HUES6 (cell line): ENCODE measurements around the gene ANO1.

ENCODE experiments used
- H3K27ac ChIP-seq: 2 replicates; pipeline ENCODE4 v1.7.0; 2013; ENCODE audit warnings: low read depth, mild to moderate bottlenecking, low read length, inconsistent platforms
- H3K27me3 ChIP-seq: 2 replicates; pipeline ENCODE4 v1.6.1; 2013; ENCODE audit warnings: low read length; ENCODE audit not compliant: control insufficient read depth, insufficient read depth
- H3K36me3 ChIP-seq: 2 replicates; pipeline ENCODE4 v1.6.1; 2013; ENCODE audit warnings: low read length; ENCODE audit not compliant: control insufficient read depth, insufficient read depth
- H3K4me1 ChIP-seq: 2 replicates; pipeline ENCODE4 v1.6.1; 2013; ENCODE audit warnings: low read length; ENCODE audit not compliant: control insufficient read depth, insufficient read depth
- H3K4me3 ChIP-seq: 2 replicates; pipeline ENCODE4 v1.5.1; 2013; ENCODE audit warnings: low read depth, low read length
- H3K9ac ChIP-seq: one replicate; pipeline ENCODE4 v1.6.1; 2013; ENCODE audit warnings: mild to moderate bottlenecking, low read length
- H3K9me3 ChIP-seq: 2 replicates; pipeline ENCODE4 v1.6.1; 2013; ENCODE audit warnings: low read depth, low read length; ENCODE audit not compliant: control insufficient read depth, insufficient read depth

The ANO1 gene

GRCh38 chr11:70142221-70142875 is 64.2 kb downstream of the ANO1 start:
- Histone ChIP-seq H3K9ac (peak overlapping the region; percentile 2), H3K27ac (no peak overlapping the region; the same call in 1 of the 2 replicates), H3K4me3 (peak overlapping the region; percentile 41; the same call in 1 of the 2 replicates), H3K9me3 (no peaks in the 10 kb centered on the region), H3K4me1 (peaks cover 40% of the 10 kb centered on the region), H3K27me3 (peaks cover 31% of the 10 kb centered on the region), H3K36me3 (no peaks in the 10 kb centered on the region)

GRCh38 chr11:70144262-70144661 is 66.1 kb downstream of the ANO1 start:
- peaks cover 47% of the 10 kb centered on the region for H3K4me1 ChIP-seq
- H3K9ac ChIP-seq, result no peak overlapping the region
- no peak overlapping the region for H3K4me3 ChIP-seq
- H3K9me3 ChIP-seq, result no peaks in the 10 kb centered on the region
- H3K27me3 ChIP-seq, result peaks cover 32% of the 10 kb centered on the region
- H3K36me3 ChIP-seq, result no peaks in the 10 kb centered on the region
- H3K27ac ChIP-seq, result no peak overlapping the region

GRCh38 chr11:70145071-70145470 is 67.0 kb downstream of the ANO1 start:
- no peak overlapping the region for H3K9ac ChIP-seq
- H3K4me3 ChIP-seq, result no peak overlapping the region
- peaks cover 47% of the 10 kb centered on the region for H3K4me1 ChIP-seq
- no peak overlapping the region for H3K27ac ChIP-seq
- peaks cover 32% of the 10 kb centered on the region for H3K27me3 ChIP-seq
- no peaks in the 10 kb centered on the region for H3K9me3 ChIP-seq
- H3K36me3 ChIP-seq, result no peaks in the 10 kb centered on the region

- Histone ChIP-seq H3K9me3 (no peaks in the 10 kb centered on the region), H3K9ac (no peak overlapping the region), H3K27me3 (peaks cover 31% of the 10 kb centered on the region), H3K4me1 (peaks cover 46% of the 10 kb centered on the region), H3K27ac (no peak overlapping the region), H3K36me3 (no peaks in the 10 kb centered on the region), H3K4me3 (no peak overlapping the region)
Measured at GRCh38 chr11:70145841-70146240, 67.7 kb downstream of the ANO1 start.

- H3K27me3 ChIP-seq, result peaks cover 26% of the 10 kb centered on the region
Measured at GRCh38 chr11:70146299-70146698, 68.2 kb downstream of the ANO1 start.

GRCh38 chr11:70146895-70147520 is 68.9 kb downstream of the ANO1 start:
- no peaks in the 10 kb centered on the region for H3K36me3 ChIP-seq
- H3K27ac ChIP-seq, result no peak overlapping the region

More at GRCh38 chr11:70146299-70146698, 68.2 kb downstream of the ANO1 start:
- Histone ChIP-seq H3K27ac (no peak overlapping the region), H3K36me3 (no peaks in the 10 kb centered on the region), H3K4me3 (no peak overlapping the region), H3K4me1 (peaks cover 41% of the 10 kb centered on the region), H3K9ac (no peak overlapping the region), H3K9me3 (no peaks in the 10 kb centered on the region)

GRCh38 chr11:70147668-70148067 is 69.6 kb downstream of the ANO1 start:
- Histone ChIP-seq H3K27ac (no peak overlapping the region), H3K9ac (no peak overlapping the region), H3K9me3 (no peaks in the 10 kb centered on the region), H3K27me3 (peaks cover 25% of the 10 kb centered on the region), H3K4me1 (peaks cover 28% of the 10 kb centered on the region), H3K4me3 (no peak overlapping the region), H3K36me3 (no peaks in the 10 kb centered on the region)

More at GRCh38 chr11:70146895-70147520, 68.9 kb downstream of the ANO1 start:
- Histone ChIP-seq H3K4me3 (no peak overlapping the region), H3K9ac (no peak overlapping the region), H3K27me3 (peaks cover 25% of the 10 kb centered on the region), H3K4me1 (peaks cover 34% of the 10 kb centered on the region), H3K9me3 (no peaks in the 10 kb centered on the region)

- Histone ChIP-seq H3K9ac (no peak overlapping the region), H3K27me3 (peaks cover 8% of the 10 kb centered on the region; the same call in 1 of the 2 replicates), H3K9me3 (no peaks in the 10 kb centered on the region), H3K27ac (no peak overlapping the region), H3K36me3 (no peaks in the 10 kb centered on the region), H3K4me1 (peaks cover 13% of the 10 kb centered on the region; the same call in 1 of the 2 replicates), H3K4me3 (no peak overlapping the region)
Measured at GRCh38 chr11:70151671-70152070, 73.6 kb downstream of the ANO1 start.

- Histone ChIP-seq H3K4me3 (no peak overlapping the region), H3K36me3 (no peaks in the 10 kb centered on the region)
Measured at GRCh38 chr11:70153133-70153727, 75.1 kb downstream of the ANO1 start.

GRCh38 chr11:70155386-70155785 is 77.3 kb downstream of the ANO1 start:
- H3K4me1 ChIP-seq, result no peaks in the 10 kb centered on the region
- H3K4me3 ChIP-seq, result no peak overlapping the region
- H3K27me3 ChIP-seq, result no peaks in the 10 kb centered on the region
- no peak overlapping the region for H3K9ac ChIP-seq
- no peak overlapping the region for H3K27ac ChIP-seq
- no peaks in the 10 kb centered on the region for H3K9me3 ChIP-seq
- H3K36me3 ChIP-seq, result no peaks in the 10 kb centered on the region

More at GRCh38 chr11:70153133-70153727, 75.1 kb downstream of the ANO1 start:
- H3K4me1 ChIP-seq, result no peaks in the 10 kb centered on the region; the same call in 1 of the 2 replicates
- no peak overlapping the region for H3K27ac ChIP-seq
- no peaks in the 10 kb centered on the region for H3K9me3 ChIP-seq
- no peak overlapping the region for H3K9ac ChIP-seq
- no peaks in the 10 kb centered on the region for H3K27me3 ChIP-seq
